CD4-positive, alpha-beta memory T cell (primary cell): ENCODE measurements around the gene PRTG. TPM values are rescaled to one million over a fixed set of nuclear protein-coding genes. Genes with fewer than 3 reads are reported as not detected.

Experiments used
- CTCF ChIA-PET: fragments of 350-600 bp; sonication (Branson Sonifier 250); formaldehyde crosslinking; loops from one replicate; lab custom pipeline; 2021; ENCODE audit warnings: inconsistent platforms; ENCODE audit not compliant: partially characterized antibody; lab: Charles Lee
- POLR2A ChIA-PET: fragments of 350-600 bp; sonication (Branson Sonifier 250); formaldehyde crosslinking; loops from one replicate; lab custom pipeline; 2021; ENCODE audit not compliant: partially characterized antibody; lab: Charles Lee
- DNase-seq, 5 donors: peaks; one replicate each; pipeline versions ENCODE4 v3.0.0 to v3.0.0-alpha.2; 2020 to 2022; ENCODE audit warnings: mixed read lengths in 1 of 5
- H3K27ac ChIP-seq: one replicate; pipeline ENCODE4 v1.7.0; 2013; ENCODE audit warnings: low read depth, low read length
- H3K27me3 ChIP-seq: 2 replicates; pipeline ENCODE4 v1.7.0; 2013; ENCODE audit warnings: mild to moderate bottlenecking, low read length, moderate library complexity; ENCODE audit not compliant: insufficient read depth
- H3K36me3 ChIP-seq: 2 replicates; pipeline ENCODE4 v1.7.0; 2013; ENCODE audit warnings: mild to moderate bottlenecking, low read length, moderate library complexity; ENCODE audit not compliant: insufficient read depth
- H3K4me1 ChIP-seq: 2 replicates; pipeline ENCODE4 v1.7.0; 2013; ENCODE audit warnings: mild to moderate bottlenecking, low read length, moderate library complexity; ENCODE audit not compliant: insufficient read depth
- H3K4me3 ChIP-seq, 2 donors: one replicate each; pipeline ENCODE4 v1.7.0; 2013; ENCODE audit warnings: low read length in 2 of 2, mild to moderate bottlenecking in 1 of 2
- H3K9me3 ChIP-seq, 2 donors: one replicate each; pipeline ENCODE4 v1.7.0; 2013; ENCODE audit warnings: low read length in 2 of 2, control low read depth in 1 of 2; ENCODE audit not compliant: control insufficient read depth in 1 of 2
- H3K27ac Mint-ChIP-seq, 7 donors: one replicate each; pipeline ENCODE4 v1.8.0; 2020 to 2021; ENCODE audit warnings: mixed read lengths in 7 of 7, mild to moderate bottlenecking in 6 of 7, inconsistent platforms in 3 of 7, moderate library complexity in 3 of 7
- H3K27me3 Mint-ChIP-seq, 2 donors: one replicate each; pipeline ENCODE4 v1.8.0; 2020 to 2021; ENCODE audit warnings: mixed read lengths in 2 of 2
- H3K36me3 Mint-ChIP-seq, 2 donors: one replicate each; pipeline ENCODE4 v1.8.0; 2020 to 2021; ENCODE audit warnings: mixed read lengths in 2 of 2, inconsistent platforms in 1 of 2, mild to moderate bottlenecking in 1 of 2
- H3K4me1 Mint-ChIP-seq, 4 donors: one replicate each; pipeline ENCODE4 v1.8.0; 2020 to 2021; ENCODE audit warnings: mixed read lengths in 4 of 4, mild to moderate bottlenecking in 1 of 4
- H3K4me3 Mint-ChIP-seq, 8 donors: one replicate each; pipeline ENCODE4 v1.8.0; 2020 to 2021; ENCODE audit warnings: mixed read lengths in 8 of 8, mild to moderate bottlenecking in 7 of 8, moderate library complexity in 6 of 8, inconsistent platforms in 3 of 8
- H3K9me3 Mint-ChIP-seq, 8 donors: one replicate each; pipeline ENCODE4 v1.8.0; 2020 to 2021; ENCODE audit warnings: mixed read lengths in 8 of 8, mild to moderate bottlenecking in 5 of 8, inconsistent platforms in 3 of 8, moderate library complexity in 1 of 8
- intact Hi-C: fragments of 100-400 bp; cut with micrococcal nuclease; formaldehyde crosslinking; loops from one replicate; pipeline ENCODE4 v1.15.1; 2023
- polyA plus RNA-seq, 2 donors: library from polyadenylated mRNA; unstranded; fragments of 300-500 nt; fragmentation: Illumina TruSeq; gene quantifications; one replicate each; pipeline ENCODE4 v1.2.3, GENCODE V29; 2021
- total RNA-seq, 2 experiments: library from RNA; stranded (reverse); gene quantifications; one replicate each; pipeline ENCODE4 v1.2.3, GENCODE V29; 2021

PRTG gene
- total and polyA plus RNA-seq, 4 experiments from 2014 or later, result not detected

GRCh38 chr15:55681631-55682030 is 61.3 kb downstream of the PRTG start:
- H3K4me3 ChIP-seq, result no peak overlapping the region
- Mint-ChIP-seq H3K27ac (no peak overlapping the region), H3K4me3 (peak overlapping the region in 2 of 8 donors; percentile 8 to 48), H3K4me1 (peaks cover 0 to 12% (median 6%) of the 10 kb centered on the region in 4 donors), H3K36me3 (no peaks in the 10 kb centered on the region), H3K9me3 (no peaks in the 10 kb centered on the region), H3K27me3 (peaks cover 0 to 1% of the 10 kb centered on the region in 2 donors)
- CTCF ChIA-PET, result no interaction called here
- H3K9me3 ChIP-seq, result no peaks in the 10 kb centered on the region
- DNase-seq, result no peak
- intact Hi-C loops, result no loop called here
- H3K27me3 ChIP-seq, result no peaks in the 10 kb centered on the region
- H3K4me1 ChIP-seq, result no peaks in the 10 kb centered on the region
- POLR2A ChIA-PET, result no interaction called here
- H3K36me3 ChIP-seq, result no peaks in the 10 kb centered on the region
- no peak overlapping the region for H3K27ac ChIP-seq

GRCh38 chr15:55676507-55676906 is 66.4 kb downstream of the PRTG start:
- no peaks in the 10 kb centered on the region for H3K36me3 ChIP-seq
- no peak overlapping the region for H3K4me3 ChIP-seq
- H3K27ac ChIP-seq, result no peak overlapping the region
- POLR2A ChIA-PET, result no interaction called here
- Mint-ChIP-seq H3K36me3 (no peaks in the 10 kb centered on the region), H3K9me3 (no peaks in the 10 kb centered on the region), H3K27me3 (peaks cover 1 to 5% of the 10 kb centered on the region in 2 donors), H3K27ac (no peak overlapping the region), H3K4me3 (no peak overlapping the region), H3K4me1 (peaks cover 0 to 5% (median 1%) of the 10 kb centered on the region in 4 donors)
- H3K9me3 ChIP-seq, result no peaks in the 10 kb centered on the region
- no peak for DNase-seq
- CTCF ChIA-PET, result no interaction called here
- no peaks in the 10 kb centered on the region for H3K27me3 ChIP-seq
- H3K4me1 ChIP-seq, result no peaks in the 10 kb centered on the region
- intact Hi-C loops, result no loop called here

GRCh38 chr15:55673287-55673686 is 69.7 kb downstream of the PRTG start:
- no peaks in the 10 kb centered on the region for H3K9me3 ChIP-seq
- H3K27ac Mint-ChIP-seq, result no peak overlapping the region
- no peaks in the 10 kb centered on the region for H3K36me3 ChIP-seq
- no peak overlapping the region for H3K4me3 Mint-ChIP-seq
- H3K36me3 Mint-ChIP-seq, result no peaks in the 10 kb centered on the region
- CTCF ChIA-PET, result no interaction called here
- peaks cover 5 to 7% of the 10 kb centered on the region in 2 donors for H3K27me3 Mint-ChIP-seq
- H3K27me3 ChIP-seq, result no peaks in the 10 kb centered on the region
- no peaks in the 10 kb centered on the region for H3K4me1 Mint-ChIP-seq
- no peak overlapping the region for H3K27ac ChIP-seq
- H3K4me1 ChIP-seq, result no peaks in the 10 kb centered on the region
- H3K9me3 Mint-ChIP-seq, result no peaks in the 10 kb centered on the region
- no peak for DNase-seq
- intact Hi-C loops, result no loop called here
- H3K4me3 ChIP-seq, result no peak overlapping the region
- POLR2A ChIA-PET, result no interaction called here

GRCh38 chr15:55669270-55669669 is 73.7 kb downstream of the PRTG start:
- Histone ChIP-seq H3K36me3 (no peaks in the 10 kb centered on the region), H3K27me3 (no peaks in the 10 kb centered on the region), H3K4me3 (no peak overlapping the region), H3K9me3 (no peaks in the 10 kb centered on the region), H3K27ac (no peak overlapping the region), H3K4me1 (no peaks in the 10 kb centered on the region)
- intact Hi-C loops, result no loop called here
- no peaks in the 10 kb centered on the region for H3K9me3 Mint-ChIP-seq
- ChIA-PET POLR2A (no interaction called here), CTCF (no interaction called here)
- DNase-seq, result no peak
- no peak overlapping the region for H3K27ac Mint-ChIP-seq
- H3K27me3 Mint-ChIP-seq, result peaks cover 3 to 7% of the 10 kb centered on the region in 2 donors
- H3K4me3 Mint-ChIP-seq, result no peak overlapping the region
- H3K4me1 Mint-ChIP-seq, result no peaks in the 10 kb centered on the region
- H3K36me3 Mint-ChIP-seq, result no peaks in the 10 kb centered on the region

GRCh38 chr15:55665605-55666227 is 77.2 kb downstream of the PRTG start:
- Histone ChIP-seq H3K27me3 (no peaks in the 10 kb centered on the region), H3K9me3 (no peaks in the 10 kb centered on the region), H3K4me3 (no peak overlapping the region), H3K4me1 (no peaks in the 10 kb centered on the region), H3K27ac (no peak overlapping the region), H3K36me3 (no peaks in the 10 kb centered on the region)
- Mint-ChIP-seq H3K4me1 (no peaks in the 10 kb centered on the region), H3K27ac (no peak overlapping the region), H3K4me3 (no peak overlapping the region), H3K36me3 (no peaks in the 10 kb centered on the region), H3K27me3 (peaks cover under 1 to 3% of the 10 kb centered on the region in 2 donors), H3K9me3 (no peaks in the 10 kb centered on the region)
- DNase-seq, result no peak
- CTCF ChIA-PET, result no interaction called here
- intact Hi-C loops, result no loop called here
- POLR2A ChIA-PET, result no interaction called here

GRCh38 chr15:55661428-55661827 is 81.5 kb downstream of the PRTG start:
- intact Hi-C loops, result no loop called here
- Histone ChIP-seq H3K9me3 (no peaks in the 10 kb centered on the region), H3K27ac (no peak overlapping the region), H3K4me3 (no peak overlapping the region), H3K27me3 (no peaks in the 10 kb centered on the region), H3K36me3 (no peaks in the 10 kb centered on the region), H3K4me1 (no peaks in the 10 kb centered on the region)
- H3K27me3 Mint-ChIP-seq, result no peaks in the 10 kb centered on the region
- ChIA-PET POLR2A (no interaction called here), CTCF (interaction anchor here (0.6 kb wide), 1 partner anchor 443 kb away, joined by 3 read pairs; no protein-coding TSS in a partner anchor)
- H3K27ac Mint-ChIP-seq, result no peak overlapping the region
- no peak for DNase-seq
- H3K4me3 Mint-ChIP-seq, result no peak overlapping the region
- H3K9me3 Mint-ChIP-seq, result no peaks in the 10 kb centered on the region
- no peaks in the 10 kb centered on the region for H3K4me1 Mint-ChIP-seq
- no peaks in the 10 kb centered on the region for H3K36me3 Mint-ChIP-seq

- Histone ChIP-seq H3K4me1 (no peaks in the 10 kb centered on the region), H3K4me3 (no peak overlapping the region), H3K27me3 (no peaks in the 10 kb centered on the region), H3K36me3 (no peaks in the 10 kb centered on the region), H3K27ac (no peak overlapping the region), H3K9me3 (no peaks in the 10 kb centered on the region)
- Mint-ChIP-seq H3K27ac (no peak overlapping the region), H3K4me3 (no peak overlapping the region), H3K9me3 (no peaks in the 10 kb centered on the region), H3K36me3 (no peaks in the 10 kb centered on the region), H3K4me1 (no peaks in the 10 kb centered on the region), H3K27me3 (no peaks in the 10 kb centered on the region)
- DNase-seq, result no peak
- intact Hi-C loops, result no loop called here
- ChIA-PET CTCF (no interaction called here), POLR2A (no interaction called here)
Observed at GRCh38 chr15:55660153-55660552, 82.8 kb downstream of the PRTG start.
